Activated CD4-positive, alpha-beta memory T cell treated with anti-CD3 and anti-CD28 coated beads, Interleukin-2, amount 10 ng/mL, durations not matched to agents 7 days and 5 days (primary cell): ENCODE results near the gene SMARCD1. TPM values are rescaled to one million over a fixed set of nuclear protein-coding genes. Genes with fewer than 3 reads are reported as not detected.

Experiments
- CTCF ChIA-PET: fragments of 350-600 bp; sonication (Branson Sonifier 250); formaldehyde crosslinking; loops from one replicate; lab custom pipeline; 2021; ENCODE audit warnings: antibody characterized with exemption, inconsistent platforms; lab: Charles Lee
- POLR2A ChIA-PET: fragments of 350-600 bp; sonication (Branson Sonifier 250); formaldehyde crosslinking; loops from one replicate; lab custom pipeline; 2021; ENCODE audit warnings: antibody characterized with exemption; lab: Charles Lee
- DNase-seq: peaks from one replicate; pipeline ENCODE4 v3.0.0-alpha.2; 2020
- H3K27ac Mint-ChIP-seq: one replicate; pipeline ENCODE4 v1.8.0; 2021; ENCODE audit warnings: mild to moderate bottlenecking, mixed read lengths
- H3K27me3 Mint-ChIP-seq: one replicate; pipeline ENCODE4 v1.8.0; 2021; ENCODE audit warnings: mixed read lengths
- H3K36me3 Mint-ChIP-seq: one replicate; pipeline ENCODE4 v1.8.0; 2021; ENCODE audit warnings: low read depth, mixed read lengths
- H3K4me1 Mint-ChIP-seq: one replicate; pipeline ENCODE4 v1.8.0; 2021; ENCODE audit warnings: mixed read lengths
- H3K4me3 Mint-ChIP-seq: one replicate; pipeline ENCODE4 v1.8.0; 2021; ENCODE audit warnings: mild to moderate bottlenecking, mixed read lengths
- H3K9me3 Mint-ChIP-seq: one replicate; pipeline ENCODE4 v1.8.0; 2021; ENCODE audit warnings: mixed read lengths
- total RNA-seq, 2 experiments: library from RNA; stranded (reverse); gene quantifications; one replicate each; pipeline ENCODE4 v1.2.3, GENCODE V29; 2021

SMARCD1 gene
- total RNA-seq, 2 experiments from 2014 or later = 57.3 to 63.3 TPM

GRCh38 chr12:50057896-50058670 is 27.1 kb upstream of the SMARCD1 start:
- Mint-ChIP-seq H3K4me3 (peak overlapping the region; percentile 33), H3K36me3 (no peaks in the 10 kb centered on the region), H3K4me1 (peaks cover 28% of the 10 kb centered on the region), H3K27ac (no peak overlapping the region), H3K27me3 (peaks cover 50% of the 10 kb centered on the region), H3K9me3 (no peaks in the 10 kb centered on the region)
- DNase-seq = no peak
- CTCF ChIA-PET = interaction anchor here (0.6 to 2.8 kb wide), 5 partner anchors 13 to 49 kb away, joined by 3 to 12 read pairs (median 3); no protein-coding TSS in a partner anchor
- POLR2A ChIA-PET = interaction anchor here (1.3 kb wide), 1 partner anchor 27 kb away, joined by 5 read pairs; the partner anchor contains the start of gene SMARCD1

- Mint-ChIP-seq H3K4me3 (no peak overlapping the region), H3K27me3 (peaks cover 44% of the 10 kb centered on the region), H3K4me1 (peaks cover 28% of the 10 kb centered on the region), H3K27ac (no peak overlapping the region), H3K9me3 (no peaks in the 10 kb centered on the region), H3K36me3 (no peaks in the 10 kb centered on the region)
- POLR2A ChIA-PET = interaction anchor here (0.8 to 1.3 kb wide), 2 partner anchors 23 to 26 kb away, joined by 3 to 5 read pairs; partner anchors contain the start of gene SMARCD1
- CTCF ChIA-PET = interaction anchor here (0.9 to 2.8 kb wide), 7 partner anchors 12 to 52 kb away, joined by 3 to 12 read pairs (median 3); no protein-coding TSS in a partner anchor
- no peak for DNase-seq
Observed at GRCh38 chr12:50058743-50059312, 26.3 kb upstream of the SMARCD1 start.

DNA sequence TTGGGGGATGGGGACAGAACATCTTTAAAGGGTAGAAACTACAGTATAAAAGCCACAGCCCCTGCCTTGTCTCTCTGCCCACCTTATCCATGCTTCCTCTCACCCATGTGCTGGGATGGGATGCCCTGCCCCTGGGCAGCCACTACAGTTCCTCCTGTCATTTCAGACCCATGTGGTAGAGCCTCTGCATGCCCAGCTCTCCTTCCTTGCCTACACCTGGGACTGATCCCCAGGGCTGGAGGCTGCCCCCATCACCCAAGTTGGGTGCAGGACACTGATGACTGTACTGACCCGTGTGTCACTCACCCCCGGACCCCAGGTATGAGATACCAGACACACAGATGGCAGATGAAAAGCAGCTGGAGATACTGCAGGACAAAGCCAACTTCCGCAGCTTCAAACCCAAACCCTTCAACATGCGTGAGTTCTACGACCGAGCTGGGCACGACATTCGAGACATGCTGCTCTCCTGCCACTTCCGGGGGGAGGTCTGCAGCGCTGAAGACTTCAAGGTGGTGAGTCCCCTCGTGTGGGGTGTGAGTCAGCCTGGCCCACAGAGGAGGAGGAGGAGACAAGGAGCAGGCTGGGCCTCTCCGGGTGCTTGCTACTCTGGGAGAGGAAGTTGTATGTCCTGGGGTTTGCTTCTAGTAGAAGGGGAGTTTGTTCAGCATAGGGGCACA is 25.6 kb upstream of the SMARCD1 start:
- Mint-ChIP-seq H3K4me3 (no peak overlapping the region), H3K9me3 (no peaks in the 10 kb centered on the region), H3K27me3 (peaks cover 45% of the 10 kb centered on the region), H3K27ac (no peak overlapping the region), H3K4me1 (peaks cover 28% of the 10 kb centered on the region), H3K36me3 (no peaks in the 10 kb centered on the region)
- peak; percentile 53 for DNase-seq
- POLR2A ChIA-PET = interaction anchor here (0.7 to 0.8 kb wide), 2 partner anchors 24 to 34 kb away, joined by 3 read pairs; partner anchors contain the start of gene RACGAP1
- CTCF ChIA-PET = interaction anchor here (0.6 to 2.8 kb wide), 8 partner anchors 10 to 92 kb away, joined by 3 to 12 read pairs (median 3); no protein-coding TSS in a partner anchor

DNA sequence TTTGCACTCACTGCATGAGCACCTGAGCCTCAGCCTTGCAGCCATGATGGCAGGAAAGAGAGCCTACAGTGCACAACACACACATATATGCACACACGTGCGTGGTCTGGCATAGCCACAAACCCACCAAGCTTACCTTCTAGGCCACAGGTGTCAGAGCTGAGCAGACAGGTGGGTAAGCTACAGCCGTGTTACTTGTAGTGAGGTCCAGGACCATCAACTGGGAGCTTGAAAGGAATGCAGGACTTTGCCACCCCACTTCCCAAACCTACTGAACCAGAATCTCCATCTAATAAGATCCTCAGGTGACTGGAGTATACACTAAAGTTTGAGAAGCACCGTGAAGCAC is 25.0 kb upstream of the SMARCD1 start:
- Mint-ChIP-seq H3K4me1 (peaks cover 28% of the 10 kb centered on the region), H3K4me3 (no peak overlapping the region), H3K36me3 (no peaks in the 10 kb centered on the region), H3K9me3 (no peaks in the 10 kb centered on the region), H3K27ac (no peak overlapping the region), H3K27me3 (peaks cover 45% of the 10 kb centered on the region)
- POLR2A ChIA-PET = interaction anchor here (0.7 kb wide), 1 partner anchor 34 kb away, joined by 3 read pairs; the partner anchor contains the start of gene RACGAP1
- CTCF ChIA-PET = interaction anchor here (1.2 to 3.2 kb wide), 5 partner anchors 9 to 93 kb away, joined by 5 to 12 read pairs (median 6); partner anchors contain the start of gene SMARCD1
- no peak for DNase-seq

DNA sequence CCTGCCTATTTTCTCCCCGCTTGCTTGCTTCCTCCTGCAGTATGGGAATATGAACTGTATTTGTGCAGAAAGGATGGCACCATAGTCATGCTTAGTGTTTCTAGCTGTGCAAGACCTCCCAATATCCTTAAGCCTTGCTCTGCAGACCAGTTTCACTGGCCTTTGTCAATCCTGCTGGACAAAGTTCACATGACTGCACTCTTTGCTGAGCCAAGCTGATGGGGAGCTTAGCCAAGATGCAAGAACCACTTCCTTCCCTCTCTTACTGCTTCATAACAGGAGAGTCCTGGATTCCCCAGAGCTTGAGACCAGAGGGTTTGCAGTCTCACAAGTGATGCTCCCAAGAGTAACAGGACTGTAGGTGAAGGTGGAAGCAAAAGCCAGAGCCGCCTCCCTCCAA is 24.0 kb upstream of the SMARCD1 start:
- Mint-ChIP-seq H3K27me3 (peaks cover 39% of the 10 kb centered on the region), H3K9me3 (no peaks in the 10 kb centered on the region), H3K4me1 (peaks cover 21% of the 10 kb centered on the region), H3K27ac (no peak overlapping the region), H3K4me3 (no peak overlapping the region), H3K36me3 (no peaks in the 10 kb centered on the region)
- no peak for DNase-seq
- ChIA-PET POLR2A (interaction anchor here (1.4 kb wide), 1 partner anchor 35 kb away, joined by 4 read pairs; no protein-coding TSS in a partner anchor), CTCF (interaction anchor here (1.0 to 3.2 kb wide), 4 partner anchors 10 to 94 kb away, joined by 3 to 13 read pairs (median 8); partner anchors contain the start of gene SMARCD1)

DNA sequence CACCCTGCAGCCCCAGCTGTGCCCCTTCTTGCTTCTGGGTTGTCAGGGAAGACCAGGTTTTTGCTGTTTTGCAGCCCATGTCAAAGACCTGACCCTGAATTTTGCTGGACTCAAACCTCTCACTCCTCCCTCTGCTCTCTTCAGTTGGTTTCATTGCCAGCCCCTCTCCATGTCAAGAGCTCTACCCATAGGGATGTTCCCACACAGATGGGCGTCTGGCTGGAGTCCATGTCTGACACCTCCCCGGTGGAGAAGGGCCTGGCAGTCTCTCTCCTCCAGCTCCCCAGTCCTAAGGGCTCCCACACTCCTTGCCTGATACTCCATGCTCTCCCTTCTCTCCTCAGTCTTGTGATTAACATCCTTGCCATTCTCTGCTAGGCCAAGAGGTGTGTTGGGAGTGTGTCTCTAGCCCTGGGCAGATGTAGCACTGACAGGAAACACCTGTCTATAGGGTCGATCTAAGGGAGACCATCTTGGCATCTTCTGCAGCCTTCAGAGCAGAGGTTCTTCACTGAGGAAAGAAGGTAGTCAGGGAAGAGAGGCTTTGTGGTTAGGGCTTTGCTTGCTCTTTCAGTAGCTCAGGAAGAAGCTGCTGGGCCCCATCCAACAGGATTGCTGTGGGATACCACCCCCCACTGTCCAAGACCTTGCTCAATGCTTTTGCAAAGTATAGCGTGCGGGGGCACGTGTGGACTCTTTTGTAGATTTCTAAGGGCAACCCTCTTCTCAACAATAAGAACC is 23.0 kb upstream of the SMARCD1 start:
- no peak for DNase-seq
- peaks cover 30% of the 10 kb centered on the region for H3K27me3 Mint-ChIP-seq
- CTCF ChIA-PET = interaction anchor here (0.9 to 3.2 kb wide), 4 partner anchors 9 to 95 kb away, joined by 3 to 16 read pairs (median 12); no protein-coding TSS in a partner anchor
- no peak overlapping the region for H3K27ac Mint-ChIP-seq
- H3K9me3 Mint-ChIP-seq = no peaks in the 10 kb centered on the region
- H3K4me3 Mint-ChIP-seq = no peak overlapping the region
- POLR2A ChIA-PET = no interaction called here
- peaks cover 12% of the 10 kb centered on the region for H3K4me1 Mint-ChIP-seq
- no peaks in the 10 kb centered on the region for H3K36me3 Mint-ChIP-seq

GRCh38 chr12:50062728-50063460 is 22.2 kb upstream of the SMARCD1 start:
- Mint-ChIP-seq H3K27me3 (peaks cover 29% of the 10 kb centered on the region), H3K4me1 (peaks cover 11% of the 10 kb centered on the region), H3K27ac (no peak overlapping the region), H3K36me3 (no peaks in the 10 kb centered on the region), H3K9me3 (no peaks in the 10 kb centered on the region), H3K4me3 (no peak overlapping the region)
- no peak for DNase-seq
- POLR2A ChIA-PET = no interaction called here
- CTCF ChIA-PET = interaction anchor here (0.9 to 3.2 kb wide), 3 partner anchors 8 to 96 kb away, joined by 3 to 16 read pairs (median 12); no protein-coding TSS in a partner anchor

DNA sequence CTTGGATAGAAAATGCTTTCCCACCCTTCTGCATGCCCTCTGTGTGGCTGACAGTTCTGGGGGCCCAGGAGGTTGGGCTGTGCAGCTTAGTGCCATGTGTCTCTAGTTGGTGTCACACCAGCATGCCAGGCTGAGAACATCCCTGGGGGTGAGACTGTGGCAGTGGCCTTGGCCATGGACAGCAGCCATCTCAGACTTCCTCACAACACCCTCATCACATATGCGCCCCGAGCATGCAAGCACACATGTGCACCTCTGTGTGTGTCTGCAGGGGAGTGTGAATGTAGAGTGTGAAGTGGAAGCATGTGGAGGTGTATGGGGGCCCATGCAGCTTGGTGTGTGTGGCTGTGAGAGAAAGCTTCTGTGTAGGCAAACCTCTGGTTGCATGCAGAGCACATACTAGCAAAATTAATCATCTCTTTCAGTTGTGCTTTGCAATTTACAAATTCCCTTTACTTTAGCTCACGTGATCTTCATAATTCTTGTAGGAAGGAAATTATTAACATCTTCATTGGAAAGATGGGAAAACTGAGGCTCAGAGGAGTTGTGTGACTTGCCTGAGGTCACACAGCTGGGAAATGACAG is 19.3 kb upstream of the SMARCD1 start:
- H3K4me3 Mint-ChIP-seq = no peak overlapping the region
- H3K27ac Mint-ChIP-seq = no peak overlapping the region
- CTCF ChIA-PET = interaction anchor here (0.6 to 7.4 kb wide), 6 partner anchors 9 to 139 kb away, joined by 3 to 82 read pairs (median 9); no protein-coding TSS in a partner anchor
- POLR2A ChIA-PET = interaction anchor here (0.9 to 1.8 kb wide), 2 partner anchors 19 to 223 kb away, joined by 3 to 5 read pairs; partner anchors contain the start of genes BCDIN3D and SMARCD1
- peaks cover 6% of the 10 kb centered on the region for H3K4me1 Mint-ChIP-seq
- H3K9me3 Mint-ChIP-seq = no peaks in the 10 kb centered on the region
- no peaks in the 10 kb centered on the region for H3K36me3 Mint-ChIP-seq
- no peak for DNase-seq
- peaks cover 16% of the 10 kb centered on the region for H3K27me3 Mint-ChIP-seq

- DNase-seq = no peak
- POLR2A ChIA-PET = interaction anchor here (0.9 to 1.8 kb wide), 2 partner anchors 18 to 223 kb away, joined by 3 to 5 read pairs; partner anchors contain the start of genes BCDIN3D and SMARCD1
- H3K27ac Mint-ChIP-seq = no peak overlapping the region
- peaks cover 6% of the 10 kb centered on the region for H3K4me1 Mint-ChIP-seq
- peaks cover 11% of the 10 kb centered on the region for H3K27me3 Mint-ChIP-seq
- H3K4me3 Mint-ChIP-seq = no peak overlapping the region
- no peaks in the 10 kb centered on the region for H3K9me3 Mint-ChIP-seq
- CTCF ChIA-PET = interaction anchor here (0.6 to 7.4 kb wide), 8 partner anchors 11 to 139 kb away, joined by 3 to 82 read pairs (median 4); no protein-coding TSS in a partner anchor
- H3K36me3 Mint-ChIP-seq = no peaks in the 10 kb centered on the region
Observed at GRCh38 chr12:50066402-50066801, 18.7 kb upstream of the SMARCD1 start.

DNA sequence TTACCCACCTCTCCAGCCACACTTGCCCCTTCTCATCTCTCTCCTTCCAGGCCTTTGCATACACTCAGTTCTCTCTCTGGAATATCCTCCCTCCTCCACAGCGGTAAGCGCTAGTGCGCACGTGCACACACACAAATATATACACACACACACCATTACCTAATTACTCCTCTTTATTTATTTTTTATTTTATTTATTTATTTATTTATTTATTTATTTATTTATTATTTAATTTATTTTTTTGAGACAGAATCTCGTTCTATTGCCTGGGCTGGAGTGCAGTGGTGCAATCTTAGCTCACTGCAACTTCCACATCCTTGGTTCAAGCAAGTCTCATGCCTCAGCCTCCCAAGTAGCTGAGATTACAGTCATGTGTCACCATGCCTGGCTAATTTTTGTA is 16.1 kb upstream of the SMARCD1 start:
- no peak for DNase-seq
- H3K27me3 Mint-ChIP-seq = peaks cover 5% of the 10 kb centered on the region
- H3K4me3 Mint-ChIP-seq = no peak overlapping the region
- H3K4me1 Mint-ChIP-seq = peaks cover 6% of the 10 kb centered on the region
- no peak overlapping the region for H3K27ac Mint-ChIP-seq
- POLR2A ChIA-PET = no interaction called here
- no peaks in the 10 kb centered on the region for H3K9me3 Mint-ChIP-seq
- no peaks in the 10 kb centered on the region for H3K36me3 Mint-ChIP-seq
- CTCF ChIA-PET = interaction anchor here (0.5 to 7.4 kb wide), 11 partner anchors 9 to 202 kb away, joined by 3 to 82 read pairs (median 10); partner anchors contain the start of genes CERS5, COX14 and SMARCD1

GRCh38 chr12:50069539-50069938 is 15.6 kb upstream of the SMARCD1 start:
- no peak for DNase-seq
- Mint-ChIP-seq H3K27ac (no peak overlapping the region), H3K36me3 (no peaks in the 10 kb centered on the region), H3K4me1 (peaks cover 6% of the 10 kb centered on the region), H3K9me3 (no peaks in the 10 kb centered on the region), H3K27me3 (peaks cover 5% of the 10 kb centered on the region), H3K4me3 (no peak overlapping the region)
- ChIA-PET POLR2A (interaction anchor here (1.4 kb wide), 1 partner anchor 102 kb away, joined by 3 read pairs; no protein-coding TSS in a partner anchor), CTCF (interaction anchor here (0.5 to 7.4 kb wide), 13 partner anchors 10 to 202 kb away, joined by 3 to 82 read pairs (median 6); partner anchors contain the start of genes CERS5, COX14 and SMARCD1)
